GM15510 (cell line): ENCODE data around the gene ZDHHC20.

ENCODE experiments used
- POLR2A ChIP-seq: IDR thresholded peaks from 3 replicates; pipeline ENCODE4 v1.6.1; 2011; ENCODE audit warnings: borderline replicate concordance; ENCODE audit not compliant: insufficient read length; ENCODE audit errors: extremely low read depth

The ZDHHC20 gene

GRCh38 chr13:21458451-21458812 lies 671 bp downstream of the ZDHHC20 start:
- no peak for TF ChIP-seq POLR2A

DNA sequence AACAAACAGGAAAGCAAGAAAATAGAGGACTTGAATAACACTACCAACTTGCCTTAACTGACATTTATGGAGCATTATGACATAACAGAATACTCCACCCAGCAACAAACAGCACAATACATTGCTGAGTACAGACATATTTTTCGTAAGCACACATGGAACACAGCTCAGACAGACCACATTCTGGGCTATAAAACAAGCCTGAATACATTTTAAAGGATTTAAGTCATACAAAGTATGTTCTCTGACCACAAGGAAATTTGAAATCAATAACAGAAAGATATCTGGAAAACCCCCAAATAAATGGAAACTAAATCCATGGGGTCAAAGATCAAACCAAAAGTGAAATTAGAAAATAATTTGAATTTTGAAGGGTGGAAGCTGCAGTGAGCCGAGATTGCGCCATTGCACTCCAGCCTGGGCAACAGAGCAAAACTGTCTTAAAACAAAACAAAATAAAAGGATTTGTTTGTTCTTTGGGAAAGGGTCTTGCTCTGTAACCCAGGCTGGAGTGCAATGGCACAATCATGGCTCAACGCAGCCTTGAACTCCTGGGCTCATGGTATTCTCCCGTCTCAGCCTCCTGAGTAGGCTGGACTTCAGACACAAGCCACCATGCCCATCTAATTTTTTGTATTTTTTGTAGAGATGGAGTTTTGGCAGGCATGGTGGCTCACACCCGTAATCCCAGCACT lies 5.6 kb downstream of the ZDHHC20 start:
- no peak for TF ChIP-seq POLR2A

DNA sequence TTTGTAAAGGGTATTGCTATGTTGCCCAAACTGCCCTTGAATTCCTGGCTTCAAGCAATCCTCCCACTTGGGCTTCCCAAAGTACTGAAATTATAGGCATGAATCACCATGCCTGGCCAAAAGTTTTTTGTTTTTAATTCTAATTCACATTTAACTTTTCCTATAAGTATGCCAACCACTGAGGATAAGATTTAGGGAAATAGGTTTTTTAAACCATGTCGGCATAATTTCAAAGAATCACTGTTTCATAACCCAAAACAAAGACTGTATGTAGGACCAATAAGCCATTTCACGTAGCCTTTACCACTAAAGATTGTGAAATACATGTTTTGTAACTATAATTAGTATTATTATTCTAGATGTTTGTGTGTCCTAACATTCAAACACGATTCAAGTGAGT lies 8.2 kb downstream of the ZDHHC20 start:
- TF ChIP-seq POLR2A, result no peak

DNA sequence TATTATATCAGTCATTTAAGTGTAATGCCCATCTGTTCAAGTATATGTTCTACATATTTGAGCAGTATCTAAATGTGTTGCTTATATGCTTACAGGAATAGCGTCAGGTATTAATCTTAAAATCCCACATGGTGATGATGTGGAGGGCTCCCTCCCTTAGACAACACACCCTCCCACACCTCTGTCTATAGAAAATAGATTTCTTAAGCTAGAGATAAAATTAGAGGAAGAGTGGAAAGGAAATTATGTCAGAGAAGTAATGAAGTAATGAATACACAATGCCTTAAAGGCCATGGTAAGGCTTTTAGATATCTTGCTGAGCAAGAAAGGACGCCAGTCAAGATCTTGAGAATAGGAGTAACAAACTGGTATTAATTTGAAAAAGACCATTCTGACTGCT lies 12.4 kb downstream of the ZDHHC20 start:
- no peak for TF ChIP-seq POLR2A

- no peak for TF ChIP-seq POLR2A
Observed at GRCh38 chr13:21445759-21446158, 13.3 kb downstream of the ZDHHC20 start.

DNA sequence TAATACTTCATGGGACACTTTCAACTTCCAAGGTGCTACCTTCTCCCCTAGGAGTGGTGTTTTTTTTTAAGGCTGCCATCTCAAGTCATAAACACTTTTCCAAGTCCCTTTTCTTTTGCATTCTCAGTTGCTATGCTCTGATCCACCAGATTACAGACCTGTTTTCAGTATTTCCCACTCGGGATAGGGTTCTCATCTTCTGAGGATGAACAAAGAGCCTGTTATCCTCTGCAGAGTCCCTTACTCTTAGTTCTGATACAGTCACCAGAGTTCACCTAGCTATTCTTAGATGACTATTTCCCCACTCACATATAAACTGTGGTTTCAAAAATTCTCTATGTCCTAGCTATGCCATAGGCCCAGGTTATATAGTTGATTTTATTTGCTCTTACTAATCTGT lies 15.9 kb downstream of the ZDHHC20 start:
- no peak for TF ChIP-seq POLR2A

DNA sequence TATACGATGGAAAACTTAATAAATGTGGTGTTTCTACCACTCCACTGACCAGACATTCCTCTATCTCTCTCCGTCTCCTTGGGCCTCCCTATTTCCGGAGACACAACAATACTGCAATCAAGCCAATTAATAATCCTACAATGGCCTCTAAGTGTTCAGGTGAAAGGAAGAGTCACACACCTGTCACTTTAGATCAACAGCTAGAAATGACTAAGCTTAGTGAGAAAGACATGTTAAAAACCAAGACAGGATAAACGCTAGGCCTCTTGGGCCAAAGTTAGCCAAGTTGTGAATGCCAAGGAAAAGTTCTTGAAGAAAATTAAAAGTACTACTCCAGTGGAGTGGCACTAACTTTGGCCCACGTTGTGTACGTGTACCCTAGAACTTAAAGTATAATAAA lies 22.5 kb downstream of the ZDHHC20 start:
- TF ChIP-seq POLR2A, result no peak

GRCh38 chr13:21435687-21436151 lies 23.4 kb downstream of the ZDHHC20 start:
- TF ChIP-seq POLR2A, result no peak

GRCh38 chr13:21435231-21435630 lies 23.9 kb downstream of the ZDHHC20 start:
- no peak for TF ChIP-seq POLR2A

- TF ChIP-seq POLR2A, result no peak
Observed at GRCh38 chr13:21434588-21434987, 24.5 kb downstream of the ZDHHC20 start.

DNA sequence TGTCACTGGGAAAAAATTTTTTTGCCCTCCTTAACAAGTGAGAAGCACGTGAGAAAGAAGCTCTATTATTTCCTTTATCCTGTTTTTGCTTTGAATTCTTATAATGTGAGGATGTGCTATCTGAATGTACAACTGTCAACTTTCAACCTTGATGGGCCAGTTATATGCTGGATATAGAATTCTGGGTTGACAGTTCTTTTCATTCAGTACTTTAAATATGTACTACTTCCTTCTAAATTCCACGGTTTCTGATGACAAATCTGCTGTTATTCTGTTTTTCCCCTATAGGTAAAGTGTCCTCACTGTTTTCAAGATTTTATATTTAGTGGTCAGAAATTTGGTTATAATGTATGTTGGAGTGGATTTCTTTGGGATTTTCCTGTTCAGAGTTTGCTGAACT lies 29.9 kb downstream of the ZDHHC20 start:
- TF ChIP-seq POLR2A, result no peak

DNA sequence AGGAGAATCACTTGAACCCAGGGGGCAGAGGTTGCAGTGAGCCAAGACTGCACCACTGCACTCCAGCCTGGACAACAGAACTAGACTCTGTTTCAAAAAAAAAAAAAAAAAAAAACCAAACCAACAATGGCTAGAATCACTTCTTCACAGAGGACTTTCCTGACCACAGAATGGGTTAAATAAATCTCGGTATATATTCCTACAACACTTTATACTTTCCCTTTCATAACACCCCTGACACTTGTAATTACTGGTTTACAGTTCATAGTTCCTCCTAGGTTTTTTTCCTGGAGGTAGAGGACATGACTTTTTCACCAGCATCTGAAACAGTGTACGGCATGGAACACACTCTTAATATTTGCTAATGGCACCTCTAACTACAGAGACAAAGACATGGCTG lies 31.4 kb downstream of the ZDHHC20 start:
- no peak for TF ChIP-seq POLR2A

DNA sequence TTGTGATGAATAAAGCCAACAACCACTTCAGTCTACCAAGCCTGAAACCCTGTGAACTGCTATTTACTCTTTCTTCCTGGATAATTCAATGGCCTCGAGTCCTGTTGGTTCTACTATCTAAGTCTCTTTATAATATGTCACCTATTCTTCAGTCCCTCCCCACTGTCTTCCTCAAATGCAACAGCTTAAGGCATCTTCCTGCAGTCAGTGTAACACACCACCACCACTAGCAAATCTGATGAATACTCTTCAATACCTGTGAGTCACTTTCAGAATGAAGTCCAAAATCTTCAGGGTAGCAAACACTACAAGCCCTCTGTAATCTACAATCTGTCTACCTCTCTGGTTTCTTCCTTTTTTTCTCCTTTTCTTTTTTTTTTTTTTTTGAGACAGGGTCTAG lies 32.9 kb downstream of the ZDHHC20 start:
- no peak for TF ChIP-seq POLR2A

DNA sequence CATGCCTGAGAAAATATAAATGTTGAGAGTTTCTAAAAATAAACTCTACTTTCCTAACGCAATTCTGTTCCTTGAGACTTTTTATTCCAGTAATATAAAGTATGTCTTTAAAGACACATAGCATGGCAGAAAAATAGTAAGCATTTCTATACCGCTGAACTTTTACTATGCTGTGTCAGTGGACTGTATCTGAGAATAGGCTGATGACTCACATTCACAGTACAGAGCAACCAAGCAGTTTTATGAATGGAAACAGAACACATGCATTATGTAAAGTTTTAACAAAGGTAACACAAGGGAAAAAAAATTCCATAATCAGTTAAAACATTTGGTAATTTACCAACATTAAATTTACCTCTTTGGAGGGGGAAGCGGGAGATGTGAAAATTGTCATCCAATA lies 38.4 kb downstream of the ZDHHC20 start:
- TF ChIP-seq POLR2A, result no peak

- no peak for TF ChIP-seq POLR2A
Observed at GRCh38 chr13:21413013-21413412, 46.1 kb downstream of the ZDHHC20 start.

DNA sequence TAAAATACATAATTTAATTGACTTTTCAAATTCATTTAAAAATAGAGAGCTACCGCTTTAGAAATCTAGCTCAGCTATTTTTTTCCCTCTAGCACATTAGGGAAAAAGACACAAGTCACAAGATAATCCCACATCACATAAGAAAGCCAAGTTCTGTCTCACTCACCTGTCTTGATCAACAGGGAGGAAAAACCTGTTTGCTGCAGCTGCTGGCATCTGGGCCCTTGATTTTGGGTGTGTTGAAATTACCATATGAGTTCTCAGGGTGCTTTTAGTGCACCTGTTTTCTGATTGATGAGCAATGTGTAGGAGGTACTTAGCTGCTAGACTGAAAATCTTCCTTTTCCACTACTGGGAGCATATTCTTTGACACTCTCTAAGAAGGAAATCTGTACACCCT lies 53.8 kb downstream of the ZDHHC20 start:
- no peak for TF ChIP-seq POLR2A
